Sigmoid colon (tissue), 7 donors: ENCODE data around the gene LYPD4. TPM values are rescaled to one million over a fixed set of nuclear protein-coding genes. Genes with fewer than 3 reads are reported as not detected.

ENCODE experiments used
- DNase-seq: peaks from one replicate; pipeline ENCODE4 v3.0.0-alpha.2; 2019
- H3K27ac ChIP-seq, 4 donors: fragments of 200-600 bp; sonication (generic); one replicate each; pipeline ENCODE4 v1.5.1; 2016 to 2019; ENCODE audit warnings: mild to moderate bottlenecking in 1 of 4
- H3K27me3 ChIP-seq, 3 donors: fragments of 200-600 bp; sonication (generic); one replicate each; pipeline ENCODE4 v1.5.1; 2019; ENCODE audit warnings: mild to moderate bottlenecking in 1 of 3
- H3K36me3 ChIP-seq, 4 donors: fragments of 200-600 bp; sonication (generic); one replicate each; pipeline ENCODE4 v1.5.1; 2016 to 2019
- H3K4me1 ChIP-seq, 4 donors: fragments of 200-600 bp; sonication (generic); one replicate each; pipeline ENCODE4 v1.5.1; 2017 to 2019
- H3K4me3 ChIP-seq, 4 donors: fragments of 200-600 bp; sonication (generic); one replicate each; pipeline ENCODE4 v1.5.1; 2017 to 2019; ENCODE audit warnings: mild to moderate bottlenecking in 2 of 4, moderate library complexity in 1 of 4
- H3K9me3 ChIP-seq, 4 donors: fragments of 200-600 bp in 3 of 4; sonication (generic) in 3 of 4; one replicate each; pipeline versions ENCODE4 v1.5.1 to v1.6.1; 2013 to 2019
- CTCF ChIP-seq, 4 experiments: fragments of 450-650 bp in 3 of 4; fragments of 200-600 bp in 1 of 4; IDR thresholded peaks; one replicate each; pipeline ENCODE4 v1.5.1; 2016 to 2019; ENCODE audit warnings: antibody characterized with exemption in 4 of 4, mild to moderate bottlenecking in 3 of 4, moderate library complexity in 2 of 4
- EP300 ChIP-seq, 4 donors: sonication (generic); formaldehyde crosslinking; IDR thresholded peaks; one replicate each; pipeline ENCODE4 v1.6.1; 2017; ENCODE audit warnings: antibody characterized with exemption in 4 of 4
- POLR2A ChIP-seq, 2 donors: fragments of 450-650 bp; IDR thresholded peaks; one replicate each; pipeline ENCODE4 v1.6.1; 2016; ENCODE audit warnings: antibody characterized with exemption in 2 of 2, mild to moderate bottlenecking in 2 of 2, moderate library complexity in 2 of 2
- POLR2AphosphoS5 ChIP-seq, 4 donors: sonication (generic); formaldehyde crosslinking; IDR thresholded peaks; one replicate each; pipeline ENCODE4 v1.6.1; 2017; ENCODE audit warnings: antibody characterized with exemption in 4 of 4
- WGBS, 2 donors: extraction: QIAGEN DNeasy Blood & Tissue Kit; methylation state at CpG; one replicate each; pipeline ENCODE4 v1.1.7; 2013; 5-methylcytosine and 5-hydroxymethylcytosine counted together
- intact Hi-C: fragments of 100-400 bp; cut with DNase I; formaldehyde crosslinking; loops from one replicate; pipeline ENCODE4 v1.15.1; 2023
- polyA plus RNA-seq, 3 donors: library from polyadenylated mRNA; stranded (reverse); fragments of 200-250 nt; gene quantifications; one replicate each; pipeline ENCODE4 v1.2.3, GENCODE V29; 2013
- total RNA-seq, 4 donors: library from RNA; depleted of rRNA; stranded (reverse); fragments of >200 nt; gene quantifications; one replicate each; pipeline ENCODE4 v1.1.0, GENCODE V29; 2016
- donor health status: healthy with polysubstance abuse.
- donor health status: Bipolar disorder and iron deficiency.
- donor health status: healthy.

LYPD4 gene
- total and polyA plus RNA-seq, 7 donors: 0.60 TPM; not detected in 6

GRCh38 chr19:41808663-41809566 is 35.6 kb downstream of the LYPD4 start:
- peaks cover 0 to 6% (median 0%) of the 10 kb centered on the region in 3 donors for H3K27me3 ChIP-seq
- no peak overlapping the region for H3K27ac ChIP-seq
- no peaks in the 10 kb centered on the region for H3K4me1 ChIP-seq
- WGBS, 2 donors: 64 to 65% methylated on average over 16 of the region's 16 CpGs
- H3K9me3 ChIP-seq: no peaks in the 10 kb centered on the region
- intact Hi-C loops: no loop called here
- no peak overlapping the region for H3K4me3 ChIP-seq
- no peak for DNase-seq
- TF ChIP-seq EP300 (IDR thresholded peaks at IDR 0.05) (no peak), POLR2AphosphoS5 (IDR thresholded peaks at IDR 0.05) (no peak), CTCF (IDR thresholded peaks at IDR 0.05) (no peak), POLR2A (IDR thresholded peaks at IDR 0.05) (no peak)
- no peaks in the 10 kb centered on the region for H3K36me3 ChIP-seq

- TF ChIP-seq POLR2A (IDR thresholded peaks at IDR 0.05) (no peak), CTCF (IDR thresholded peaks at IDR 0.05) (no peak), POLR2AphosphoS5 (IDR thresholded peaks at IDR 0.05) (no peak), EP300 (IDR thresholded peaks at IDR 0.05) (no peak)
- H3K27ac ChIP-seq: no peak overlapping the region
- intact Hi-C loops: no loop called here
- no peak overlapping the region for H3K4me3 ChIP-seq
- H3K4me1 ChIP-seq: no peaks in the 10 kb centered on the region
- H3K36me3 ChIP-seq: no peaks in the 10 kb centered on the region
- peaks cover 0 to 6% (median 0%) of the 10 kb centered on the region in 3 donors for H3K27me3 ChIP-seq
- no peak for DNase-seq
- 93 to 94% methylated on average over 3 of the region's 3 CpGs for WGBS, 2 donors
- no peaks in the 10 kb centered on the region for H3K9me3 ChIP-seq
Measured at GRCh38 chr19:41807176-41807575, 37.3 kb downstream of the LYPD4 start.

- no peak for DNase-seq
- Histone ChIP-seq H3K36me3 (no peaks in the 10 kb centered on the region), H3K4me1 (no peaks in the 10 kb centered on the region), H3K9me3 (no peaks in the 10 kb centered on the region), H3K27ac (no peak overlapping the region), H3K27me3 (no peaks in the 10 kb centered on the region), H3K4me3 (no peak overlapping the region)
- intact Hi-C loops: no loop called here
- WGBS, 2 donors: 72 to 86% methylated on average over 3 of the region's 3 CpGs
- TF ChIP-seq POLR2AphosphoS5 (IDR thresholded peaks at IDR 0.05): no peak
- TF ChIP-seq EP300 (IDR thresholded peaks at IDR 0.05): no peak
- no peak for TF ChIP-seq POLR2A (IDR thresholded peaks at IDR 0.05)
- TF ChIP-seq CTCF (IDR thresholded peaks at IDR 0.05): no peak
Measured at GRCh38 chr19:41804336-41804735, 40.1 kb downstream of the LYPD4 start.

- Histone ChIP-seq H3K36me3 (no peaks in the 10 kb centered on the region), H3K9me3 (no peaks in the 10 kb centered on the region), H3K4me3 (no peak overlapping the region), H3K4me1 (no peaks in the 10 kb centered on the region), H3K27ac (no peak overlapping the region), H3K27me3 (no peaks in the 10 kb centered on the region)
- 56 to 84% methylated on average over 2 of the region's 2 CpGs for WGBS, 2 donors
- no peak for DNase-seq
- intact Hi-C loops: no loop called here
- no peak for TF ChIP-seq CTCF (IDR thresholded peaks at IDR 0.05)
- TF ChIP-seq POLR2A (IDR thresholded peaks at IDR 0.05): no peak
Measured at GRCh38 chr19:41802770-41803169, 41.7 kb downstream of the LYPD4 start.
